ENCODE results near the gene NAV2. TPM values are rescaled to one million over a fixed set of nuclear protein-coding genes. Genes with fewer than 3 reads are reported as not detected.

Gene NAV2, protein sequence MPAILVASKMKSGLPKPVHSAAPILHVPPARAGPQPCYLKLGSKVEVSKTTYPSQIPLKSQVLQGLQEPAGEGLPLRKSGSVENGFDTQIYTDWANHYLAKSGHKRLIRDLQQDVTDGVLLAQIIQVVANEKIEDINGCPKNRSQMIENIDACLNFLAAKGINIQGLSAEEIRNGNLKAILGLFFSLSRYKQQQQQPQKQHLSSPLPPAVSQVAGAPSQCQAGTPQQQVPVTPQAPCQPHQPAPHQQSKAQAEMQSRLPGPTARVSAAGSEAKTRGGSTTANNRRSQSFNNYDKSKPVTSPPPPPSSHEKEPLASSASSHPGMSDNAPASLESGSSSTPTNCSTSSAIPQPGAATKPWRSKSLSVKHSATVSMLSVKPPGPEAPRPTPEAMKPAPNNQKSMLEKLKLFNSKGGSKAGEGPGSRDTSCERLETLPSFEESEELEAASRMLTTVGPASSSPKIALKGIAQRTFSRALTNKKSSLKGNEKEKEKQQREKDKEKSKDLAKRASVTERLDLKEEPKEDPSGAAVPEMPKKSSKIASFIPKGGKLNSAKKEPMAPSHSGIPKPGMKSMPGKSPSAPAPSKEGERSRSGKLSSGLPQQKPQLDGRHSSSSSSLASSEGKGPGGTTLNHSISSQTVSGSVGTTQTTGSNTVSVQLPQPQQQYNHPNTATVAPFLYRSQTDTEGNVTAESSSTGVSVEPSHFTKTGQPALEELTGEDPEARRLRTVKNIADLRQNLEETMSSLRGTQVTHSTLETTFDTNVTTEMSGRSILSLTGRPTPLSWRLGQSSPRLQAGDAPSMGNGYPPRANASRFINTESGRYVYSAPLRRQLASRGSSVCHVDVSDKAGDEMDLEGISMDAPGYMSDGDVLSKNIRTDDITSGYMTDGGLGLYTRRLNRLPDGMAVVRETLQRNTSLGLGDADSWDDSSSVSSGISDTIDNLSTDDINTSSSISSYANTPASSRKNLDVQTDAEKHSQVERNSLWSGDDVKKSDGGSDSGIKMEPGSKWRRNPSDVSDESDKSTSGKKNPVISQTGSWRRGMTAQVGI (N-terminal part only)
- total RNA-seq (2014; rRNA removed; shearing (Covaris generic)): 42.3 and 45.0 TPM in 2 replicates
- polyA plus RNA-seq (2016; fragmentation: Nextera tagmentation; extraction: Ambion mirVana): 23.4 and 26.0 TPM in 2 replicates
- long read RNA-seq, partial matches to known transcripts: 0 of 8 reads
- long read RNA-seq, other reads (novel, unspliced or antisense): 8 of 8 reads

DNA sequence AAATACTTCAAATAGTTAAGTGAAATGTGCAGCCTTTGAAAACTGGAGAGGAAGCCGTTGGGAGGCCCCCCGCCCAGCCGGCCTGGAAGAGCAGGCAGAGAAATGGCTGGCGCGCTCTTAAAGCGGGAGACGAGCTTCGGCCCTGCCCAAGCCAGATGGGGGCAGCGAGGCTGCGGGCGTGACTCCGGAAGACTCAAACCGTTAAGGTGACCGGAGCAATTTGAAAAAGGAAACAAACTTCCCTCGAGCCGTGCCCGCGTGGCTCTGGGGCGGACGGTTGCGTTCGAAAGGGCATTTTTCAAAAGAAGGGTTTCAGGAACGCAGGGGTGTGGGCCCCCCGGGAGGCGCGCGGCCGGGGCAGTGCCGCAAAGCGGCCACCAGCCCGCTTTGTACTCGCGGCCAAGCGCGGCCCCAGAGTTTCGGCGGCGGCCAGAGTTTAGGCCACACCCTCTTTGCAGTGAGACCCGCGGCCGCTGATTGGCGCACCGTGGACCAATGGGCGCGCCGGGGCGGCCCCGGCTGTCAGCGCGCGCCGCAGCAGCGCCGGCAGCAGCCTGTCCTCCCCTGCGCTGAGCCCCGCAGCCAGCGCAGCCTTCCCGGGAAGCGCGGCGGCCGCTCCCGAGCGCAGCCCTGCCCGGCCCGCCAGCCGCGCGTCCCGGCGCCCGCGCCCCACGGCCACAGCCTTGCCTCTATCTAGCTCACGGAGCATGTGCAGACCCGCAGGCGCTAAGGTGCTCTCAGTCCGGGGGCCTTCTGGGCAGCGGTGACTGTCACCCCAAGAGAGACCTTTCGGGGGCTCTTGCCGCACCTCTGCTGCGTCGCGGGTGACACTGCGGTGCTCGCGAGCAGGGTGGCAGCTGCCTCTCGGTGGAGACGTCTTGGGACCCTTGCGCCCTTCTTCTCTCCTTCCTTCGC, at the start of gene NAV2:
TSS of gene NAV2 (plus strand) at position 557 of the 915 bp plus-strand sequence. CDS start 859 bp downstream, outside the sequence.
- peak within 1 kb of the TSS; percentile 96 for H3K4me2 ChIP-seq
- Mint-ChIP-seq H3K9me3 (no peaks in the 10 kb centered on the region), H3K27me3 (ENCODE audit: insufficient read depth, low read depth, poor library complexity) (peaks cover 43% of the 10 kb centered on the region), H3K27ac (peak within 1 kb of the TSS; percentile 97), H3K36me3 (ENCODE audit: low read depth) (no peaks in the 10 kb centered on the region), H3K4me1 (peaks cover 20% of the 10 kb centered on the region), H3K4me3 (peak within 1 kb of the TSS; percentile 82)
- no peak for TF ChIP-seq NANOG (IDR thresholded peaks at IDR 0.05; ENCODE audit: borderline replicate concordance)
- TF ChIP-seq, protein P1, sequence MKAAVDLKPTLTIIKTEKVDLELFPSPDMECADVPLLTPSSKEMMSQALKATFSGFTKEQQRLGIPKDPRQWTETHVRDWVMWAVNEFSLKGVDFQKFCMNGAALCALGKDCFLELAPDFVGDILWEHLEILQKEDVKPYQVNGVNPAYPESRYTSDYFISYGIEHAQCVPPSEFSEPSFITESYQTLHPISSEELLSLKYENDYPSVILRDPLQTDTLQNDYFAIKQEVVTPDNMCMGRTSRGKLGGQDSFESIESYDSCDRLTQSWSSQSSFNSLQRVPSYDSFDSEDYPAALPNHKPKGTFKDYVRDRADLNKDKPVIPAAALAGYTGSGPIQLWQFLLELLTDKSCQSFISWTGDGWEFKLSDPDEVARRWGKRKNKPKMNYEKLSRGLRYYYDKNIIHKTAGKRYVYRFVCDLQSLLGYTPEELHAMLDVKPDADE (IDR thresholded peaks at IDR 0.05): no peak
- TF ChIP-seq EZH2phosphoT487 (IDR thresholded peaks at IDR 0.05; ENCODE audit: unreplicated experiment): peak; percentile 61
- peak; percentile 67 for TF ChIP-seq POLR2AphosphoS5 (IDR thresholded peaks at IDR 0.05; ENCODE audit: low read depth)
- peak within 1 kb of the TSS; percentile 71 for H3K4me3 ChIP-seq
- peaks cover 13% of the 10 kb centered on the region; the same call in 1 of the 2 replicates for H3F3A ChIP-seq (replicated peaks; ENCODE audit: low read depth)
- peaks cover 52% of the 10 kb centered on the region for H3K27me3 ChIP-seq (ENCODE audit: insufficient read depth)
- H3K79me2 ChIP-seq (replicated peaks; ENCODE audit: insufficient read depth): no peaks in the 10 kb centered on the region
- peaks cover 17% of the 10 kb centered on the region for H3K4me1 ChIP-seq (ENCODE audit: insufficient read depth)
- H4K20me1 ChIP-seq (replicated peaks; ENCODE audit: insufficient read depth): no peaks in the 10 kb centered on the region
- ATAC-seq: peak; percentile 87
- H3K27ac ChIP-seq (ENCODE audit: low read depth): peak within 1 kb of the TSS; percentile 90
- H2AFZ ChIP-seq: peak within 1 kb of the TSS; percentile 99
- no peaks in the 10 kb centered on the region for H3K9me2 ChIP-seq (ENCODE audit: insufficient read depth)
- peak; percentile 96 for DNase-seq (ENCODE audit: low spot score)
- no peaks in the 10 kb centered on the region for H3K36me3 ChIP-seq (ENCODE audit: insufficient read depth)

DNA sequence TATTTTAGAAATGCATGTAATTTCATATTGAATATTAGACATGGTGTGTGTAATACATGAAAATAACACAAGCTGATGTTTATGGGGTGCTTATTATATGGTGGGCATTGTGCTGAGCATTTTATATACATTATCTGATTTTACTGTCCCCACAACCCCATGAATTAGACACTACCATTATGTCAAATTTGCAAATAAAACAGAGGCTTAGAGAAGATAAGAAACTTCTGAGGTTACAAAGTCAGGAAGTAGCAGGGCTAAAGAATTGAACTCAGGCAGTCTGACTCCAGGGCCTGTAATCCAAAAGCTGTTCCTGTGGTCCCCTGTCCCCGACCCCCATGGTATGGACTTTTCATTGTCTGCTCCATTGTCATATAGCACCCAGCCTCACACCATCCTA, 49.4 kb upstream of the NAV2 start:
- H3K27ac ChIP-seq (ENCODE audit: low read depth): no peak overlapping the region
- ATAC-seq: no peak
- H3K4me3 ChIP-seq: no peak overlapping the region
- no peak overlapping the region for H2AFZ ChIP-seq
- Mint-ChIP-seq H3K27ac (no peak overlapping the region), H3K36me3 (ENCODE audit: low read depth) (no peaks in the 10 kb centered on the region), H3K4me3 (no peak overlapping the region), H3K4me1 (peaks cover 5% of the 10 kb centered on the region), H3K27me3 (ENCODE audit: insufficient read depth, low read depth, poor library complexity) (no peaks in the 10 kb centered on the region), H3K9me3 (peaks cover 4% of the 10 kb centered on the region; the same call in 1 of the 3 replicates)
- no peaks in the 10 kb centered on the region for H3K9me2 ChIP-seq (ENCODE audit: insufficient read depth)
- no peaks in the 10 kb centered on the region for H3K27me3 ChIP-seq (ENCODE audit: insufficient read depth)
- H3K36me3 ChIP-seq (ENCODE audit: insufficient read depth): no peaks in the 10 kb centered on the region
- DNase-seq (ENCODE audit: low spot score): no peak
- H3K4me1 ChIP-seq (ENCODE audit: insufficient read depth): peaks cover 4% of the 10 kb centered on the region; the same call in 1 of the 2 replicates
- no peaks in the 10 kb centered on the region for H3F3A ChIP-seq (replicated peaks; ENCODE audit: low read depth)
- H4K20me1 ChIP-seq (replicated peaks; ENCODE audit: insufficient read depth): no peaks in the 10 kb centered on the region
- no peaks in the 10 kb centered on the region for H3K79me2 ChIP-seq (replicated peaks; ENCODE audit: insufficient read depth)
- no peak overlapping the region for H3K4me2 ChIP-seq
- TF ChIP-seq, protein P2, sequence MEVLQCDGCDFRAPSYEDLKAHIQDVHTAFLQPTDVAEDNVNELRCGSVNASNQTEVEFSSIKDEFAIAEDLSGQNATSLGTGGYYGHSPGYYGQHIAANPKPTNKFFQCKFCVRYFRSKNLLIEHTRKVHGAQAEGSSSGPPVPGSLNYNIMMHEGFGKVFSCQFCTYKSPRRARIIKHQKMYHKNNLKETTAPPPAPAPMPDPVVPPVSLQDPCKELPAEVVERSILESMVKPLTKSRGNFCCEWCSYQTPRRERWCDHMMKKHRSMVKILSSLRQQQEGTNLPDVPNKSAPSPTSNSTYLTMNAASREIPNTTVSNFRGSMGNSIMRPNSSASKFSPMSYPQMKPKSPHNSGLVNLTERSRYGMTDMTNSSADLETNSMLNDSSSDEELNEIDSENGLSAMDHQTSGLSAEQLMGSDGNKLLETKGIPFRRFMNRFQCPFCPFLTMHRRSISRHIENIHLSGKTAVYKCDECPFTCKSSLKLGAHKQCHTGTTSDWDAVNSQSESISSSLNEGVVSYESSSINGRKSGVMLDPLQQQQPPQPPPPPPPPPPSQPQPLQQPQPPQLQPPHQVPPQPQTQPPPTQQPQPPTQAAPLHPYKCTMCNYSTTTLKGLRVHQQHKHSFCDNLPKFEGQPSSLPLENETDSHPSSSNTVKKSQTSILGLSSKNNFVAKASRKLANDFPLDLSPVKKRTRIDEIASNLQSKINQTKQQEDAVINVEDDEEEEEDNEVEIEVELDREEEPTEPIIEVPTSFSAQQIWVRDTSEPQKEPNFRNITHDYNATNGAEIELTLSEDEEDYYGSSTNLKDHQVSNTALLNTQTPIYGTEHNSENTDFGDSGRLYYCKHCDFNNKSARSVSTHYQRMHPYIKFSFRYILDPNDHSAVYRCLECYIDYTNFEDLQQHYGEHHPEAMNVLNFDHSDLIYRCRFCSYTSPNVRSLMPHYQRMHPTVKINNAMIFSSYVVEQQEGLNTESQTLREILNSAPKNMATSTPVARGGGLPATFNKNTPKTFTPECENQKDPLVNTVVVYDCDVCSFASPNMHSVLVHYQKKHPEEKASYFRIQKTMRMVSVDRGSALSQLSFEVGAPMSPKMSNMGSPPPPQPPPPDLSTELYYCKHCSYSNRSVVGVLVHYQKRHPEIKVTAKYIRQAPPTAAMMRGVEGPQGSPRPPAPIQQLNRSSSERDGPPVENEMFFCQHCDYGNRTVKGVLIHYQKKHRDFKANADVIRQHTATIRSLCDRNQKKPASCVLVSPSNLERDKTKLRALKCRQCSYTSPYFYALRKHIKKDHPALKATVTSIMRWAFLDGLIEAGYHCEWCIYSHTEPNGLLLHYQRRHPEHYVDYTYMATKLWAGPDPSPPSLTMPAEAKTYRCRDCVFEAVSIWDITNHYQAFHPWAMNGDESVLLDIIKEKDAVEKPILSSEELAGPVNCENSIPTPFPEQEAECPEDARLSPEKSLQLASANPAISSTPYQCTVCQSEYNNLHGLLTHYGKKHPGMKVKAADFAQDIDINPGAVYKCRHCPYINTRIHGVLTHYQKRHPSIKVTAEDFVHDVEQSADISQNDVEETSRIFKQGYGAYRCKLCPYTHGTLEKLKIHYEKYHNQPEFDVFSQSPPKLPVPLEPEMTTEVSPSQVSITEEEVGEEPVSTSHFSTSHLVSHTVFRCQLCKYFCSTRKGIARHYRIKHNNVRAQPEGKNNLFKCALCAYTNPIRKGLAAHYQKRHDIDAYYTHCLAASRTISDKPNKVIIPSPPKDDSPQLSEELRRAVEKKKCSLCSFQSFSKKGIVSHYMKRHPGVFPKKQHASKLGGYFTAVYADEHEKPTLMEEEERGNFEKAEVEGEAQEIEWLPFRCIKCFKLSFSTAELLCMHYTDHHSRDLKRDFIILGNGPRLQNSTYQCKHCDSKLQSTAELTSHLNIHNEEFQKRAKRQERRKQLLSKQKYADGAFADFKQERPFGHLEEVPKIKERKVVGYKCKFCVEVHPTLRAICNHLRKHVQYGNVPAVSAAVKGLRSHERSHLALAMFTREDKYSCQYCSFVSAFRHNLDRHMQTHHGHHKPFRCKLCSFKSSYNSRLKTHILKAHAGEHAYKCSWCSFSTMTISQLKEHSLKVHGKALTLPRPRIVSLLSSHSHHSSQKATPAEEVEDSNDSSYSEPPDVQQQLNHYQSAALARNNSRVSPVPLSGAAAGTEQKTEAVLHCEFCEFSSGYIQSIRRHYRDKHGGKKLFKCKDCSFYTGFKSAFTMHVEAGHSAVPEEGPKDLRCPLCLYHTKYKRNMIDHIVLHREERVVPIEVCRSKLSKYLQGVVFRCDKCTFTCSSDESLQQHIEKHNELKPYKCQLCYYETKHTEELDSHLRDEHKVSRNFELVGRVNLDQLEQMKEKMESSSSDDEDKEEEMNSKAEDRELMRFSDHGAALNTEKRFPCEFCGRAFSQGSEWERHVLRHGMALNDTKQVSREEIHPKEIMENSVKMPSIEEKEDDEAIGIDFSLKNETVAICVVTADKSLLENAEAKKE (CRISPR knock-in tag; IDR thresholded peaks at IDR 0.05): no peak
- TF ChIP-seq CREB1 (CRISPR knock-in tag; IDR thresholded peaks at IDR 0.05; ENCODE audit: low read depth) (no peak), POLR2AphosphoS5 (IDR thresholded peaks at IDR 0.05; ENCODE audit: low read depth) (no peak), STAT1 (IDR thresholded peaks at IDR 0.05; ENCODE audit: unreplicated experiment) (no peak), EZH2 (IDR thresholded peaks at IDR 0.05; ENCODE audit: low read depth, unreplicated experiment) (no peak)

Measured in GM23338 (cell line).